ENCODE results near the gene ATR.

Gene ATR

DNA sequence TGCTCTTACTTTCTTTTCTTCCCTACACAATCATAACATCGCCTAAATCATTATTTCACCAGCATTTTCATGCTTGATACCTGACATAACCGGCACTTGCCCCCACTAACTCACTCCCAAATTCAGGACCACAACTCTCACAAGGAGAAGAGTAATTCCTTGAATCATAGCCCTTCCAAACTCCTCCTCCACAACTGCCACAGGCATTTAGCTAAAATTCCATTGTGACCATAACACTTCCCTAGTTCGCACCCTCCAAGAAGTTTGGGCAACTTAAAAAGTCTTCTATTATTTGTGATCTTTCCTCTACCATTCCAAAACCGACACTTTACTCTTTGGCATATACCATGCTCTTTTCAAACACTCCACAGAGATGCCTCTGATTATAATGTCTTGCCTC is 71.3 kb downstream of the ATR start:
- no peak for DNase-seq

DNA sequence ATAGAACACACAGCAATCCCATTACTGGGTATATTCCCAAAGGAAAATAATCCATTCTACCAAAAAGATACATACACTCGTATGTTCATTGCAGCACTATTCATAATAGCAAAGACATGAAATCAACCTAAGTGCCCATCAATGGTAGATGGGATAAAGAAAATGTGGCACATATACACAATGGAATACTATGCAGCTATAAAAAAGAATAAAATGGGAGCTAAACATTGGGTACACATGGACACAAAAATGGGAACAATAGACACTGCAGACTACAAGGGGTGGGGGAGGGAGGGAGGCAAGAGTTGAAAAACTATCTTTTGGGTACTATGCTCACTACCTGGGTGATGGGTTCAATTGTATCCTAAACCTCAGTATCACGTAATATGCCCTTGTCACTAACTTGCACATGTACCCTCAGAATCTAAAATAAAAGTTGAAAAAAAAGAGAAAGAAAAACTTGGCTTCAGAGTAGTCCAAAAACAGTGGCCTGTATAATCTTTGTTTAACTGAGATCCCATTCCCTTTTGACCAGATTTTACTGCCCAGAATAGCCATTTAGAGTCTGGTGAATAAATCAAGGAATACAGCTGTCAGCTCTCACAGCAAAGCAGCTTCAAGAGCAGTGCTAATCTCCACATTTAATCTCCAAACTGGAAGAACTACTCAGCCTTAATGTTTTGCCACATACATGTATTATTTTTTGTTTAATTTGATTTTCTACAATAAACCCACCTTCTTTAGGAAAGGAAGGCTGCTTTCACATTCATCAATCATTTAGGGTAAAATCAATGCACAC is 76.1 kb downstream of the ATR start:
- no peak for DNase-seq

DNA sequence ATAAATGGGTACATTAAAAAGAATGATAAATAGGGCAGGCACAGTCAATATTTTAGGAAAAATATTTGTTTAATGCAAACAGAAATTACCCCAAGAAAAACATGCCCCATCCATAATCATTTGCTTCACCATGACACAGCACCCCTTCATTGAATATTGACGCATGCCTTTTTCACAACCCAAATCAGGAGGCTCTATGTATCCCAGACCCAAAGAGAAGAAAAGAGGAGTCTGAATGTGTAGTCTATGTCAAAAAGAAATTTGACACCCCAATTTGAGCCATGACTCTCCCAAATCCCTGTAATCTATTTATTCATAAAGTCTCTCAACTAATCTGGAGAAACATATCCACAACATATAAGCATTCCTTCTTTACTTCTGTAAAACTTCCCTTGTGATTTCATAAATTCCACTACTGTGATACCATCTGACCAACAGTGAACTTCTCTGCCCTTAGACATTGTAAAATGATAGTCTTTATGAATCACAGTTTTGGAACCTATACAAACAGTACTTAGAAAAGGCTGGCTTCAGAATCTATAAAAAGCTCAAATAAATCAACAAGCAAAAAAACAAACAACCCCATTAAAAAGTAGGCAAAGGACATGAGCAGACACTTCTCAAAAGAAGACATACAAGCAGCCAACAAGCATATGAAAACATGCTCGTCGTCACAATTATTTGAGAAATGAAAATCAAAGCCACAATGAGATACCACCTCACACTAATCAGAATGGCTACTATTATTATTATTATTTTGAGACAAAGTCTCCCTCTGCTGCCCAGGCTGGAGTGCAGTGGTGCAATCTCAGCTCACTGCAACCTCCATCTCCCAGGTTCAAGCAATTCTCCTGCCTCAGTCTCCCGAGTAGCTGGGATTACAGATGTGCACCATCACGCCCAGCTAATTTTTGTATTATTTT is 77.3 kb downstream of the ATR start:
- DNase-seq = no peak

DNA sequence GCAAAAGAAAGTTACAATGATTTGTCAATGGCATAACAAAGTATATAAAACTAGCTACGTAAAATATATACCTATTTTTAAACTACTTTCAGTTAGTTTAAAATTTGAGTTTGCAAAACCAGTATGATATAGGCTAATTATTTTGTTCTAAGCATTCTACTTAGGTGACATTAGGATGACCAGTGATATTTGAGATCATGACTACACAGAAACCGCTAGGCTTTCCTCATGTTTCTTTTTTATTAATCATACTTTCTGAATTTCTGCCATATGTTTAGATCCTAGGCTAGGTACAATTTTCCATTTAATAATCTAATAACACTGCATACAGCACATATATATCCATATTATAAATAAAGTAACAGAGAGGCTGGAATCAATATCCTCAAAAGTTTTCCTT is 78.3 kb downstream of the ATR start:
- DNase-seq = no peak

DNA sequence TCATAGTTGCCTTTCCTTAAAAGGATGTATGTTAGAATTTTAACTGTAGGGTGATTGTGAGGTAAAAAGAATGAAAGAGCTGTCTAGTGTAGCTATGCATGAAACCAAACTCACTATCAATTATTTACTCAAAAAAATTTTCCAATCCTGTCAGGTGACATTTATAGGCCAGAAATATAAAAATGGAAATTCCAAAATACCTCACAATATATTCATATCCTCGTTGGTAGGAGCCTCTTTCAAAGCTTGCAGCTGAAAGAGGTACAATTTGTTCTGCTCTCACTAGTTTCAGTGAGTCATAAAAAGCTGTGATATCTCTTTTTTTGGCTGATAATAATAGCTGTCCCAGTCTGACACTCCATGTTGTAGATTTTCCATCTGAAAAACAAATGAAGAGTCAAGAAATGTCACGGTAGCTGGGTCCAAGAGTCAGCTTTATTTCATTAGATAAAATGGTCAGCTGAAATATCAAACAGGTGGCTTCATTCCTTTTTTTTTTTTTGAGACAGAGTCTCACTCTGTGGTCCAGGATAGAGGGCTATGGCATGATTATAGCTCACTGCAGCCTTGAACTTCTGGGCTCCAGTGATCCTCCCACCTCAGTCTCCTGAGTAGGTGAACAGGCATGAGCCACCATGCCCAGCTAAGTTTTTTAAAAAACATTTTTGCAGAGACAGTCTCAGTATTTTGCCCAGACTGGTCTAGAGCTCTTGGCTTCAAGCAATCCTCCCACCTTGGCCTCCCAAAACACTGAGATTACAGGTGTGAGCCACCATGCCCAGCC is 79.9 kb downstream of the ATR start:
- DNase-seq = no peak

DNA sequence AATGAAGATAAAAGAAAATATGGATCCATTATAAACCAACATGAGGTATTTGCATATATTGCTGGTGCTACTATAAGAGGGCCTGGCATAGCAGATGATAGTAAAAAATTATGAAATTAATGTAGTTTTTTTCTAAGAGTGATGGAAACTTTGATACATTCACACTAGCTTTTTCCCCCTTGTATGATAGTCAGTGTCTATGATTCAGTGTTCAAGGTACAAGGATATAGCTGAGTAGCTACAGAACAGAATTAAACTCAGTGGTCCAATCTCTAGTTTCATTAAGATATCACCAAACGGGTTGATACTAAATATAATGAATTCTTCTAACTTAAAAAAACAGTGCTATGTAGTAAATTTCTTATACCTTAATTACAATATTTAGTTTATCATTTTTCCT is 80.8 kb downstream of the ATR start:
- DNase-seq = no peak

DNA sequence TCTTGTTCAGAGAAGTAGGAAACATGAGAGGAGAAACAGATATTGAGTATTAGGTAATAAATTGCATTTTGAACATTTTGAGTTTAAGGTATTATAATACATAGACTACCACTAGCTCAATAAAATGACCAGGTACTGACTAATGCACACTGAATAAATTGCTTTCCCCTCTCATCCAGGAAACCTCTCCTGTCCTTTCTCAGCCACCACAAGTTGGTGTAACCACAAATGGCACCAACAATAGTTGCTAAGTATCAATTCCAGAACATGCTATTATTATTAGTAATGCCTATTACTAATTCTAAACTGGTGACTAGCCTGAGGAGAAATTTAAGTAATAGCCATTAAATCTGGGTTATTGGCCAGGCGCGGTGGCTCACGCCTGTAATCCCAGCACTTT is 83.4 kb downstream of the ATR start:
- no peak for DNase-seq

DNA sequence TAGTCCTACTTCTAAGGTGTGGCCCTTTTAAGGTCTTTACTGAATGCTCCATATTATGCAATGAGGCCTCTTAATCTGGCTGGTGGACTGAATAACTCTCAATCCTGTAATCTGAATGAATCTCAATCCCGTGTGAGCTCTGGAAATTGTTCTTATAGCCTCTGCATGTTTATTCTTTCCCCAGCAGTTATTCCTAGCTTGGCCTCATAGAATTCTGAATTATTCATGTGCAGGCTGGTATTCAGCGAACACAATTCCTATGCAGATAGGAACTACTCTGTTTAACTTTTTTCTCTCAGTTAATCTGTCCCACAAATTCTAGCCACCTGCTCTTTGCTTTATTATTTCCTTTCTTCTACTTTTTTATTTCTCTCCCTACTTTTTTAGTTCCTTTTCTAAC is 86.3 kb downstream of the ATR start:
- DNase-seq = no peak

DNA sequence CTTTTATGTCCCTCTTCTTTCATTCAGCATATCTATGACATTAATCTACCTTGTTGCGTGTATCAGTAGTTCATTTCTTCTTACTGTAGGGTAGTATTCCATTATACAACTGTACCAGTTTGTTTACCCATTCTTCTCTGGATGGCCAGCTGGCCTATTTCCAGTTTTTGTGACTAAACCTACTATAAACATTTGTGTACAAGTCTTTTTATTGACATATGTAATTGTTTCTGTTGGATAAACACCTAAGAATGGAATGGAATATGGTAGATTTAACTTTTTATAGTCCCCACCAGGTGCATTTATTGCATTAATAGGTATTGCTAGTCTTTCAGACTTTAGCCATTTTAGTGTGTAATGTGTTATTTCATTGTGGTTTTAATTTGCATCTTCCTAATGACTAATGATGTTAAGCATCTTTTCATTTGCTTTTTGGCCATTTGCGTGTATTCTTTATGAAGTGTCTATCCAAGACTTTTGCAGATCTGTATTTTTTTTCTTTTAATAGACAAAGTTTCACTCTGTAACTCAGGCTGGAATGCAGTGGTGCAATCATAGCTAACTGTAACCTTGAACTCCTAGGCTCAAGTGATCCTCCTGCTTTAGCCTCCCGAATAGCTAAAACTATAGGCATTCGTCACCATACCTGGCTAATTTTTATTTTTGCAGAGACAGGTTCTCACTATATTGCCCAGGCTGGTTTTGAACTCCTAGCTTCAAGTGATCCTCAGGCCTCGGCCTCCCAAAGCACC is 88.8 kb downstream of the ATR start:
- DNase-seq = no peak

DNA sequence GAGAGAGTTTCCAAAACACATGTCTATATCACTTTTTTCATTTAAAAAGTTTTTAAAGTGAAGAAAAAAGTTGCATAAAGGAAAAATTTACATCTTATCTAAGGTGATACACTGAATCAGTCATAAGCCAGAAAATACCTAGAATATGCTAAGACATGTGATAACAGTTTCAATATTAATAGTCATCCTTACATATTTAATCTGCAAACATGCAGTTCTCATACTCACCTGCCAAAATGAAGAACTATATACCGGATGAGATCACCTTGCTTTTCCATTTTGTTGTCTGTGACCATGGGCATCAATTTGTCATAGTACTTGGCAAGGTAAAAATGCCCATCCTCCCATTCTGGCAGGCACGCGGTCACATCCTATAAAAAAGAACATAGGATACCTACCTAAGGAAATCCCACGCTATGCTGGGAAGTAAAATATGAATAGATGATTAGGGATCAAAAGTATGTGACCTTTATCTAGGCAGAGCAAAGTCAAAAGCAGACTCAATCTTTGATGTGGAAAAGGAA is 93.6 kb downstream of the ATR start:
- no peak for DNase-seq

DNA sequence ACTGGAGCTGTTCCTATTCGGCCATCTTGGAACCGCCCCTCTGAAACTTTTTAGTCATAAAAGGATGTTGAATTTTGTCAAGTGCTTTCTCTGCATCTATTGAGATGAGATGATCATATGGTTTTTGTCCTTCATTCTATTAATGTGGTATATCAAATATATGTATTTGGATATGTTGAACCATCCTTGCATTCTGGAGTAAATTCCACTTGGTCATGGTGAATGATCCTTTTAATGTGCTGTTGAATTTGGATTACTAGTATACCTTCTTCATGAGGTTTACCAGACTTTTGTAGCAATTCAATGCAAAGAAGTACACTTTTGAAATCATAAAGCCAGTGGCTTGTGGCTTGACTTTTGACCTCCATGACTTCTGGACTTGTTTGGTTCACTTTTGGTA is 97.3 kb downstream of the ATR start:
- DNase-seq = no peak

DNA sequence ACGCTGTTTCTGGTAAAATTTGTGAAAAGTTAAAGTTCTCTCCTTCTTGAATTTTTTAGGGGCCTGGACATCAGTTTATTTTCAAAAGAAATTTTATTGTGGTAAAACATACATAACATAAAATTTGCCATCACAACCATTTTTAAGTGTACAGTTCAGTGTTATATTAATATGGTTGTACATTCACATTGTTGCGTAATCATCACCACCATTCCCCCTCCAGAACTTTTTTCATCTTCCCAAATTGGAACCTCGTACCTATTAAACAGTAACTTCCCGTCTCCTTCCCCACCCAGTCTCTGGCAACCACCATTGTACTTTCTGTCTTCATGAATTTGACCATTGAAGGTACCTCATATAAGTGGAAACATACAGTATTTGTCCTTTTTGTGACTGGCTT is 107.7 kb downstream of the ATR start:
- DNase-seq = no peak

DNA sequence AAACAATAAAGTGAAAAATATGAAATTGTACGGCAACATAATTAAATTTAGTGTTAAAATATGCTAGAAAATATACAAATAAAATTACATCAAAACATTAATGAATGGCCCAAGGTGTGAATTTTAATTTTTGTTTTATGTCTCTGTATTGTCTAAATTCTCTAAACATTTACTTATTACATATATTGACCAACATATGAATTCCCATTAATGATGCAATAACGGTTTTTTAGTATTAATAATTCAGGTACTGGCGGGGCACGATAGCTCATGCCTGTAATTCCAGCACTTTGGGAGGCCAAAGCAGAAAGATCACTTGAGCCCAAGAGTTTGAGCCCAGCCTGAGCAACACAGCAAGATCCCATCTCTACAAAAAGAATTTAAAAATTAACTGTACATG is 110.1 kb downstream of the ATR start:
- no peak for DNase-seq

DNA sequence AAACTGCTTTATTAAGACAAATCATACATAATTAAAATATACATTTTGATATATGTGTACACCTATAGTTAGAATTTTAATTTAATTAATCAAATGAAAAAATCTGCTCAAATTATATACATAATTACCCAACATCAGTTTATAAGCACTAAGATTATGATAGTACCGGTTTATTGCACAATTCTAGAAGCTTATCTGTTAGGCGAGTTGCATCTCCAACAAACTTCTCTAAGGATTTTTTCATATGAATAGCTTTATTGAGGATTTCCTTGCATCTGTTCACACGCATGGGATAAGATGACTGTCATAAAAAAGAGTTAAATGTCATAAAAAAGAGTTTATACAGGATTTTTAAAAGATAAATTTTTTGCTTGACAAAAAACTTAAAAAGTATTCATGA is 110.8 kb downstream of the ATR start:
- no peak for DNase-seq

DNA sequence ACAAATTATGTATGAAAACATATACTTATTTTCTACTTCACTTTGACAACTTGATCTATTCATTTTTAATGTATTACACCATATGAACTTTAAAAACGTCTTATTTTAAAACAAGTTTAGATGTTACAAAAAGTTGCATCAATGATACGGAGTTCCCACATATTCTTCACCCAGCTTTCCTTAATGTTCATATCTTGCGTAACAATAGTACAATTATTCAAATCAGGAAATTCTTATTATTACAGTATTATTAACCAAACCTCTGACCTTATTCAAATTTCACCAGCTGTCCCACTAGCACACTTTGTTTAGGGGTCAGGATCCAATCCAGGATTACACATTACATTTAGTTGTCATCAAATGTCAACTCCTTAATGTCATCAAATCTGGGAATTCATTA is 117.8 kb downstream of the ATR start:
- DNase-seq = no peak

DNA sequence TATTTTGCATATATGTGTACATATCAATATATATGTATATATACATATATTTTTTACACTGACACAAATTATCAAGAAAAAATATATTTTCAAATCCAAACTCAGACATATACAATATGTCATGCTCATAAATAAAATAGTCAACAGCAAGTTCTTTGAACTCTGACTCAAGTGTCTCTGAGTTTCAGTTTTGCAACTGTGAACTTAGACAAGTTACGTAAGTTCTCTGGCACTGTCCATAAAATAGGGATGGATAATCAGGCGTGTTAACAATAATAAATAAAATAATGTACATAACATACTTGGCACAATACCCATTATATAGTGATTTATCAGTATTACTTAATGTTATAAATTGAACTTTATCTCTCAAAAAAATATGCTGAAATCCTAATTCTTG is 118.6 kb downstream of the ATR start:
- peak; percentile 17 to 21 for DNase-seq

DNA sequence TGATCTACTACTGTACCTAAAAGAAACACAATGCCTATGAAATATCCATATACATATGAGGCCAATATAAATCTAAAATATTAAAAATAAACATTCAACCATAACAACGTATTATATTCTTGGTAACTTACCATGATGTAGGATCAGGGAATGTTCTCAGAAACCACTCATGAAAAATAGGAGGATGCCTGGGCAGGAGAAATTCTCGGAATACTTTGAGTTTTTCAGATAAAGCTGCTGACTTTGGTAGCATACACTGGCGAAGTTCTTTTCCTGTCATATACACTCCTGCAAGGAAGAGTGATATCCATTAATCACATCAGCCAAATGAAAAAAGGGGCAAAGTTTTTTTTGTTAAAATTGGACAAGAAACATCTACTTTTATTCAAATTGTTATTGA is 119.4 kb downstream of the ATR start:
- no peak for DNase-seq

DNA sequence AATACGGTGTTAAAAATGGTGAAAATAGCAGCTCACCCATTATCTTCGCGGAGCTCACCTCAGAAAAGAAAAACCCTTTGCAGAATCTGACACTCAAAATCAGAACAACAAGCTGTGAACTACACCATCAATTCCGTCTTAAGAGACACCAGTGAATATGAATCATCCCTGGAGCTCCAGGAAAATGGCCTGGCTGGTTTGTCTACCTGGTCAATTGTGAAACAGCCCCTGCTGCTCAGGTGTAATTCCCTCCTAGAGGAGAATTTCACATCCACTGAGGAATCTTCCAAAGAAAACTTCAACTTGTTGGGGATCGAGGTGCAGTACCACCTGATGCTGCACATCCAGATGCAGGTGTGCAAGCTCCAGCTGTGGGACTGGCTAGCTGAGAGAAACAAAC is 127.7 kb downstream of the ATR start:
- no peak for DNase-seq

DNA sequence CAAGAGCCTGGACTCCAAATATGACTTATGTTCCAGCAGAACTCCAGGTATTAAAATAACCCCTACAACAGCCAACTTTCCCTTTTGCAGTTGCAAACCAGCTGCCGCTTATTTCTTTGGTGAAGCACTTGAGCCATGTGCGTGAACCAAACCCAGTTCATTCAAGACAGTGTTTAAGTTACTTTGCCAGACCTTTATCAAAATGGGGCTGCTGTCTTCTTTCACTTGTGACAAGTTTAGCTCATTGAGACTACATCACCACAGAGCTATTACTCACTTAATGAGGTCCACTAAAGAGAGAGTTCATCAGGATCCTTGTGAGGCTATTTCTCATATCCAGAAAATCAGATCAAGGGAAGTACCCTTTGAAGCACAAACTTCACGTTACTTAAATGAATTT is 128.3 kb downstream of the ATR start:
- DNase-seq = no peak

DNA sequence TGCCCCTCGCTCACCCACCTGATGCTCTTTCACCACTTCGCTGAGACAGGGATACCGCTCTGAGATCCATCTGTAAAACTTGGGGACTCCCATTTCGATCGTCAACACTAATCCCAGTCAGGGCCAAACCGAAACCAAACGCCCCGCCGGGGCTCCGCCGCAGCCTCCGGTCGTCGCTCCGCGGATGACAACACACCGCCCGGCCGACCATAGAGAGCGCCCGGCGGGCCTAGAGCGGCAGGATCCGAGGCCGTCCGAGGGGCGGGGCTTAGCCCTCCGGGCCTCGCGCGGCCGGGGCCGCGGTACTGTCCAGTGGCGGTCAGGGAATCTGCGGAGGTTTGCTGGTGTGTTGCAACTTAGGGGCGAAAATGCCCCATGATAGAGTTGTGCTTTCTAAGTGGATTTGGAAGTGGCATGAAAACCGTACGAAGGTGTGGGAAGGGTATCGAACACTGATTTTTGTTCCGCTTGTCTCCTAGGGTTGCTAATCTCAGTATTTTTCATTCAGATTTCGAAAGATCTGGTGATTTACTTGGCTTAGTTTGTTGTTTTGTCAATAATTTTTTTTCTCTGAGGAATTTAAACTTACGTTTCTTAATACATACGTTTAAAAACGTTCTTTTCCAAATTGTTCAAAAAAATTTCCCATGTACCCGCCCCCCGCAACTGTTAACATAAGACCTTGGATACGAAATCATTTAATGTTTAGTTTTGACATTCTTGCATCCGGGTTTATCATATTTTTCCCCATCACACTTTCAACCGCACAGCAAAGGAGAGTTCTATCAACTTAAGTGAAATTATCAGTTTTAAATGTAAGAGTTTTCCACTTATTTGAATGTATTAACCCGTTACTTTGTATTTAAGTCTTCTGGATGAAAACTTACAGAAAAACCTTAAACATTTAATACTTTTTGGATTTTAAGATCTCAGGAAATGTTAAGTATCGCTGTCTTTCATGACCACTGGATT is 130.4 kb downstream of the ATR start, which contains the start of gene XRN1:
Gene XRN1 (minus strand): TSS at position 186 of the 972 bp plus-strand sequence. CDS start 93 bp downstream, at position 93.
- peak; percentile 89 to 94 for DNase-seq

DNA sequence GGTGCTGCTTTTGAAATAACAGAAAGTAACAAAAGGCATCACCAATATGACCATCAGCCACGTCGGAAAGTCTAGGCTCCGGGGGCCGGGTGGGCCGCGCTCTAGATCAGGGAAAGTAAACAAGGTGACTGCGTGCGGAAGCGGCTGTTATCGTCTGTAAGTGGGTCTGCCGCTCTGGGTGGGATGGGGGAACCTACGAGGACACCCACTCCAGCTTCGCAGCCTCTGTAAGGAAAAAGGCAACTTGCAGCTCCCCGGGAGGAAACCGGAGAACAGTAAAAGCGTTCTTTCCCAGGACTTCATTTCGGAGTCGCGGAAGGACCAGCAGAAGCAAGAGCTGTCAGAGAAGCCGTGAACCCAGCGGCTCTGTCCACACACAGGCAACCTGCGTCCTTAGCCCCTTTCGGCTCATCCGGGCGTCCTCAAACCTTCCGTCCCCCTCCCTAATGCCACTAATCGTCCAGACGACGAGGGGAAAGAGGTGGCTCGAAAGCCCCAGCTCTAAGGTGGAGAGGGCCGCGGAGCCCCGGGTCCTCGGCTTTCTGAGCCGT is 131.2 kb downstream of the ATR start:
- peak; percentile 36 to 57 for DNase-seq

Data from AML-193 (cell line).